ENCODE data around the gene RCVRN. TPM values are rescaled to one million over a fixed set of nuclear protein-coding genes. Genes with fewer than 3 reads are reported as not detected.

RCVRN gene
- total and polyA plus RNA-seq, 10 donors: 0.03 to 1.4 (median 0.31) TPM

- DNase-seq: no peak
Measured at GRCh38 chr17:9862220-9862619, 42.9 kb downstream of the RCVRN start.

GRCh38 chr17:9860851-9861250 is 44.2 kb downstream of the RCVRN start:
- intact Hi-C loops (cut with DNase I; ENCODE audit: low total_unique reads): no loop called here
- Histone ChIP-seq H3K27me3 (replicated peaks in 1 of 7) (no peaks in the 10 kb centered on the region), H3K4me3 (no peak overlapping the region), H3K36me3 (no peaks in the 10 kb centered on the region), H3K27ac (no peak overlapping the region), H3K4me1 (no peaks in the 10 kb centered on the region), H3K9me3 (peaks cover 0 to 51% (median 27%) of the 10 kb centered on the region in 8 donors)
- no peak for TF ChIP-seq POLR2A (IDR thresholded peaks at IDR 0.05)
- TF ChIP-seq POLR2AphosphoS5 (IDR thresholded peaks at IDR 0.05): no peak
- TF ChIP-seq, protein P1, sequence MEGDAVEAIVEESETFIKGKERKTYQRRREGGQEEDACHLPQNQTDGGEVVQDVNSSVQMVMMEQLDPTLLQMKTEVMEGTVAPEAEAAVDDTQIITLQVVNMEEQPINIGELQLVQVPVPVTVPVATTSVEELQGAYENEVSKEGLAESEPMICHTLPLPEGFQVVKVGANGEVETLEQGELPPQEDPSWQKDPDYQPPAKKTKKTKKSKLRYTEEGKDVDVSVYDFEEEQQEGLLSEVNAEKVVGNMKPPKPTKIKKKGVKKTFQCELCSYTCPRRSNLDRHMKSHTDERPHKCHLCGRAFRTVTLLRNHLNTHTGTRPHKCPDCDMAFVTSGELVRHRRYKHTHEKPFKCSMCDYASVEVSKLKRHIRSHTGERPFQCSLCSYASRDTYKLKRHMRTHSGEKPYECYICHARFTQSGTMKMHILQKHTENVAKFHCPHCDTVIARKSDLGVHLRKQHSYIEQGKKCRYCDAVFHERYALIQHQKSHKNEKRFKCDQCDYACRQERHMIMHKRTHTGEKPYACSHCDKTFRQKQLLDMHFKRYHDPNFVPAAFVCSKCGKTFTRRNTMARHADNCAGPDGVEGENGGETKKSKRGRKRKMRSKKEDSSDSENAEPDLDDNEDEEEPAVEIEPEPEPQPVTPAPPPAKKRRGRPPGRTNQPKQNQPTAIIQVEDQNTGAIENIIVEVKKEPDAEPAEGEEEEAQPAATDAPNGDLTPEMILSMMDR (IDR thresholded peaks at IDR 0.05 in 8 of 11, conservative IDR thresholded peaks at IDR 0.05 in 3 of 11): no peak
- WGBS, 5 donors: 57 to 88% (median 85%) methylated on average over 7 of the region's 7 CpGs
- DNase-seq: no peak

More at GRCh38 chr17:9862220-9862619, 42.9 kb downstream of the RCVRN start:
- Histone ChIP-seq H3K4me3 (no peak overlapping the region), H3K27ac (no peak overlapping the region), H3K4me1 (no peaks in the 10 kb centered on the region), H3K9me3 (peaks cover 0 to 46% (median 26%) of the 10 kb centered on the region in 8 donors), H3K36me3 (no peaks in the 10 kb centered on the region), H3K27me3 (replicated peaks in 1 of 7) (no peaks in the 10 kb centered on the region)
- intact Hi-C loops (cut with DNase I; ENCODE audit: low total_unique reads): no loop called here
- no peak for TF ChIP-seq POLR2A (IDR thresholded peaks at IDR 0.05)
- no peak for TF ChIP-seq POLR2AphosphoS5 (IDR thresholded peaks at IDR 0.05)
- TF ChIP-seq, protein P1 (IDR thresholded peaks at IDR 0.05 in 8 of 11, conservative IDR thresholded peaks at IDR 0.05 in 3 of 11): no peak
- 79 to 96% (median 90%) methylated on average over 1 of the region's 1 CpG for WGBS, 5 donors

GRCh38 chr17:9859781-9860180 is 45.3 kb downstream of the RCVRN start:
- DNase-seq: no peak
- H3K27ac ChIP-seq: no peak overlapping the region
- intact Hi-C loops (cut with DNase I; ENCODE audit: low total_unique reads): no loop called here
- H3K36me3 ChIP-seq: no peaks in the 10 kb centered on the region
- no peaks in the 10 kb centered on the region for H3K4me1 ChIP-seq
- no peak overlapping the region for H3K4me3 ChIP-seq
- peaks cover 0 to 51% (median 27%) of the 10 kb centered on the region in 8 donors for H3K9me3 ChIP-seq
- H3K27me3 ChIP-seq (replicated peaks in 1 of 7): no peaks in the 10 kb centered on the region
- WGBS, 5 donors: 85 to 94% (median 86%) methylated on average over 5 of the region's 5 CpGs
- TF ChIP-seq POLR2A (IDR thresholded peaks at IDR 0.05) (no peak), POLR2AphosphoS5 (IDR thresholded peaks at IDR 0.05) (no peak)
- TF ChIP-seq, protein P1 (IDR thresholded peaks at IDR 0.05 in 8 of 11, conservative IDR thresholded peaks at IDR 0.05 in 3 of 11): no peak

DNA sequence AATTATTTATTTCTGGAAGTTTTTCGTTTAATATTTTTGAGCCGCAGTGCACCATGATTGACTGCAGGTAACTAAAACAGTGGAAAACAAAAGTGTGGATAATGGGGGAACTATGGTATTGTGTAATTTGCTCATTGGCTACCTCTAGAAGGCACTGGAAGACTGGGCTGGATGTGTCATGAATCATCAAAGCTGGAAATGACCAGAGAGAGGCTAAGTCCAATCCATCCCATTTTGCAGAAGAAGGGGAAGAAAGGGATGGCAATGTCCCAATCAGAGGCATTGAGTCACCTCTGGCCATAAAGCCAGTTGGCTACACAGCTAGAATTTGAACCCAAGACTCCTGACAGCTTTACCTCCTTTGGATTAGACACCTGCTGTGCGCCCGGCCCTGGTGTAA is 50.0 kb downstream of the RCVRN start:
- no peaks in the 10 kb centered on the region for H3K36me3 ChIP-seq
- no peak overlapping the region for H3K27ac ChIP-seq
- H3K9me3 ChIP-seq: peaks cover 0 to 30% (median 17%) of the 10 kb centered on the region in 8 donors
- no peaks in the 10 kb centered on the region for H3K27me3 ChIP-seq (replicated peaks in 1 of 7)
- intact Hi-C loops (cut with DNase I; ENCODE audit: low total_unique reads): no loop called here
- TF ChIP-seq POLR2AphosphoS5 (IDR thresholded peaks at IDR 0.05): no peak
- TF ChIP-seq POLR2A (IDR thresholded peaks at IDR 0.05): no peak
- TF ChIP-seq, protein P1 (IDR thresholded peaks at IDR 0.05 in 8 of 11, conservative IDR thresholded peaks at IDR 0.05 in 3 of 11): no peak
- H3K4me3 ChIP-seq: no peak overlapping the region
- H3K4me1 ChIP-seq: no peaks in the 10 kb centered on the region
- no peak for DNase-seq
- WGBS, 5 donors: 73 to 94% (median 89%) methylated on average over 4 of the region's 4 CpGs

Data from spleen (tissue), 11 donors.